ENCODE measurements around the gene TNRC18. TPM values are rescaled to one million over a fixed set of nuclear protein-coding genes. Genes with fewer than 3 reads are reported as not detected.

The TNRC18 gene
- polyA plus RNA-seq, 1 of the 3 experiments (the other 2 are of a cell fraction) = 34.4 TPM

DNA sequence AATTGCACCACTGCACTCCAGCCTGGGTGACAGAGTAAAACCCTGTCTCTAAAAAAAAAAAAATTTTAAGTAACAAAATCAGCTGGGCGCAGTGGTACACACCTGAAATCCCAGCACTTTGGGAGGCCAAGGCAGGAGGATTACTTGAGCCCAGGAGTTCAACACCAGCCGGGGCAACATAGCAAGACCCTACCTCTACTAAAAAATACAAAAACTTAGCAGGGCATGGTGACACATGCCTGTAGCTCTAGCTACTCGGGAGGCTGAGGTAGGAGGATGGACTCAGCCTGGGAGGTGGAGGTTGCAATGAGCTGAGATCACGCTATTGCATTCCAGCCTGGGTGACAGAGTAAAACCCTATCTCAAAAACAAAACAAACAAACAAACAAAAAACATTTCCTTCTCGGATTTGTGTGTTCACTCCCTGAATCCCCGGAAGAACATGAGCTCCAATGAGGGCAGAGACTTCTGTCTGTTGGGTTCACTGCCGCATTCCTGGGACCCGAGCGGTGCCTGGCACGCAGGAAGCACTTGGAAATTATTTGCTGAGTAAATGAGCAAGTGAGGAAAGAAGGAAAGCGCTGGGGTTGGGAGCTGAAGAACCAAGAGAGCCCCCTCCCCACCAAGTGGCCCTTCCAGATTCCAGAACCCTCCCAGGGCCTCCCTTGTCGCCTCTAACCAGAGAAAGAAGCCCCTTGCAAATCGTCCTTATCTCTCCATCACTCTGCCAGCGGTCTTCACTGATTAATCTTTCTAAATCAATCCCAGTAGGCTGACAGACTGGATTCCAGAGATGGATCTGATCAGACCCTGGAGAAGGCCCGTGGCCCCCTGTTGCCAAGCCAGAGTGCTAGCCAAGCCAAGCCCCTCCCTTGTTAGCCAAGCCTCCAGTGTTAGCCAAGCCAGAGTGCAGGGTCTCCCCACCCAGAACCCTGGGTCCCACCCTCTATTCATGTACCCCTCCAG, 6.2 kb downstream of the TNRC18 start:
- H3K36me3 ChIP-seq (replicated peaks in 1 of 2; ENCODE audit: control insufficient read depth in 1 of 2, insufficient read depth in 2 of 2, low read length in 1 of 2) = peaks cover 2 to 9% of the 10 kb centered on the region in 2 experiments
- H3K9me3 ChIP-seq = no peaks in the 10 kb centered on the region
- H3K9ac ChIP-seq = peak overlapping the region; percentile 100; the same call in 1 of the 2 replicates
- no peaks in the 10 kb centered on the region for H3K27me3 ChIP-seq (ENCODE audit: insufficient read depth)
- H3K9me2 ChIP-seq = no peaks in the 10 kb centered on the region
- H3K4me1 ChIP-seq (ENCODE audit: control insufficient read depth in 1 of 2, insufficient read depth in 2 of 2, low read depth in 1 of 2, low read length in 1 of 2) = peaks cover 22 to 25% of the 10 kb centered on the region in 2 experiments; a peak in 3 of 4 replicates
- peaks cover 80% of the 10 kb centered on the region for H4K20me1 ChIP-seq (ENCODE audit: insufficient read depth)
- ChIA-PET POLR2A (interaction anchor here (0.8 kb wide), 1 partner anchor 8 kb away, joined by 5 read pairs; no protein-coding TSS in a partner anchor), CTCF (interaction anchor here (1.2 to 2.5 kb wide), 5 partner anchors 9 to 177 kb away, joined by 3 to 8 read pairs (median 4); no protein-coding TSS in a partner anchor)
- peak overlapping the region; percentile 95 to 99 for H3K27ac ChIP-seq (ENCODE audit: low read depth in 2 of 2, low read length in 1 of 2)
- WGBS (ENCODE audit: low lambda C conversion rate) = 49% methylated on average over 15 of the region's 15 CpGs
- H3F3A ChIP-seq (replicated peaks; ENCODE audit: insufficient read depth) = peaks cover 17% of the 10 kb centered on the region
- H2AFZ ChIP-seq (ENCODE audit: low read depth) = no peak overlapping the region
- no peak for DNase-seq
- H3K4me3 ChIP-seq (ENCODE audit: low read depth in 2 of 2, low read length in 1 of 2) = peak overlapping the region in 1 of 2 experiments; percentile 98; a peak in 1 of 4 replicates
- peaks cover 100% of the 10 kb centered on the region for H3K79me2 ChIP-seq (ENCODE audit: insufficient read depth)
- H3K4me2 ChIP-seq = peak overlapping the region; percentile 100
- TF ChIP-seq, protein P1, sequence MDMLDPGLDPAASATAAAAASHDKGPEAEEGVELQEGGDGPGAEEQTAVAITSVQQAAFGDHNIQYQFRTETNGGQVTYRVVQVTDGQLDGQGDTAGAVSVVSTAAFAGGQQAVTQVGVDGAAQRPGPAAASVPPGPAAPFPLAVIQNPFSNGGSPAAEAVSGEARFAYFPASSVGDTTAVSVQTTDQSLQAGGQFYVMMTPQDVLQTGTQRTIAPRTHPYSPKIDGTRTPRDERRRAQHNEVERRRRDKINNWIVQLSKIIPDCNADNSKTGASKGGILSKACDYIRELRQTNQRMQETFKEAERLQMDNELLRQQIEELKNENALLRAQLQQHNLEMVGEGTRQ (IDR thresholded peaks at IDR 0.05; ENCODE audit: borderline replicate concordance, low read depth, low read length) = no peak
- TF ChIP-seq EZH2phosphoT487 (IDR thresholded peaks at IDR 0.05; ENCODE audit: borderline replicate concordance, low read depth) (no peak), CHD2 (IDR thresholded peaks at IDR 0.05; ENCODE audit: low read length, partially characterized antibody) (no peak), YY1 (IDR thresholded peaks at IDR 0.05; ENCODE audit: low read depth) (no peak), FOXM1 (IDR thresholded peaks at IDR 0.05; ENCODE audit: low read depth) (no peak), RXRA (IDR thresholded peaks at IDR 0.05; ENCODE audit: borderline replicate concordance, low read depth) (no peak), JUND (IDR thresholded peaks at IDR 0.05) (peak; percentile 41; the same call in 1 of the 2 replicates), MXI1 (IDR thresholded peaks at IDR 0.05; ENCODE audit: low read depth, low read length) (no peak), NRF1 (IDR thresholded peaks at IDR 0.05; ENCODE audit: low read depth, low read length) (no peak), RAD21 (IDR thresholded peaks at IDR 0.05; ENCODE audit: low read length) (no peak), GATA2 (CRISPR knock-in tag; IDR thresholded peaks at IDR 0.05) (peak; percentile 33; the same call in 1 of the 2 replicates), MEF2A (IDR thresholded peaks at IDR 0.05; ENCODE audit: borderline replicate concordance, low read depth) (no peak), RCOR1 (IDR thresholded peaks at IDR 0.05; ENCODE audit: low read length) (no peak), TCF12 (IDR thresholded peaks at IDR 0.05) (peak; percentile 46; the same call in 1 of the 2 replicates), POLR2AphosphoS5 (IDR thresholded peaks at IDR 0.05; ENCODE audit: low read depth, low read length) (no peak), EP300 (IDR thresholded peaks at IDR 0.05; ENCODE audit: borderline replicate concordance in 1 of 2, low read depth in 1 of 2, low read length in 1 of 2) (no peak; a peak in 2 of 4 replicates), FOSL2 (IDR thresholded peaks at IDR 0.05; ENCODE audit: borderline replicate concordance, low read depth) (no peak), ELF1 (IDR thresholded peaks at IDR 0.05) (no peak; the same call in 1 of the 2 replicates), NFIC (IDR thresholded peaks at IDR 0.05; ENCODE audit: borderline replicate concordance) (peak; percentile 49; the same call in 1 of the 2 replicates), RFX5 (IDR thresholded peaks at IDR 0.05; ENCODE audit: low read length) (no peak), FOXJ3 (CRISPR knock-in tag; IDR thresholded peaks at IDR 0.05) (no peak), SMC3 (IDR thresholded peaks at IDR 0.05; ENCODE audit: low read depth, low read length) (no peak), SIN3A (IDR thresholded peaks at IDR 0.05; ENCODE audit: borderline replicate concordance, low read depth, low read length) (no peak; the same call in 1 of the 2 replicates)
- TF ChIP-seq, protein P2, sequence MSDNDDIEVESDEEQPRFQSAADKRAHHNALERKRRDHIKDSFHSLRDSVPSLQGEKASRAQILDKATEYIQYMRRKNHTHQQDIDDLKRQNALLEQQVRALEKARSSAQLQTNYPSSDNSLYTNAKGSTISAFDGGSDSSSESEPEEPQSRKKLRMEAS (IDR thresholded peaks at IDR 0.05; ENCODE audit: low read depth) = 0 out of 2 replicates have a peak, but pooled peaks have one; percentile 19
- TF ChIP-seq, protein P3, sequence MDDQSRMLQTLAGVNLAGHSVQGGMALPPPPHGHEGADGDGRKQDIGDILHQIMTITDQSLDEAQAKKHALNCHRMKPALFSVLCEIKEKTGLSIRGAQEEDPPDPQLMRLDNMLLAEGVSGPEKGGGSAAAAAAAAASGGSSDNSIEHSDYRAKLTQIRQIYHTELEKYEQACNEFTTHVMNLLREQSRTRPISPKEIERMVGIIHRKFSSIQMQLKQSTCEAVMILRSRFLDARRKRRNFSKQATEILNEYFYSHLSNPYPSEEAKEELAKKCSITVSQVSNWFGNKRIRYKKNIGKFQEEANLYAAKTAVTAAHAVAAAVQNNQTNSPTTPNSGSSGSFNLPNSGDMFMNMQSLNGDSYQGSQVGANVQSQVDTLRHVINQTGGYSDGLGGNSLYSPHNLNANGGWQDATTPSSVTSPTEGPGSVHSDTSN (IDR thresholded peaks at IDR 0.05) = peak; percentile 89
- TF ChIP-seq, protein P4, sequence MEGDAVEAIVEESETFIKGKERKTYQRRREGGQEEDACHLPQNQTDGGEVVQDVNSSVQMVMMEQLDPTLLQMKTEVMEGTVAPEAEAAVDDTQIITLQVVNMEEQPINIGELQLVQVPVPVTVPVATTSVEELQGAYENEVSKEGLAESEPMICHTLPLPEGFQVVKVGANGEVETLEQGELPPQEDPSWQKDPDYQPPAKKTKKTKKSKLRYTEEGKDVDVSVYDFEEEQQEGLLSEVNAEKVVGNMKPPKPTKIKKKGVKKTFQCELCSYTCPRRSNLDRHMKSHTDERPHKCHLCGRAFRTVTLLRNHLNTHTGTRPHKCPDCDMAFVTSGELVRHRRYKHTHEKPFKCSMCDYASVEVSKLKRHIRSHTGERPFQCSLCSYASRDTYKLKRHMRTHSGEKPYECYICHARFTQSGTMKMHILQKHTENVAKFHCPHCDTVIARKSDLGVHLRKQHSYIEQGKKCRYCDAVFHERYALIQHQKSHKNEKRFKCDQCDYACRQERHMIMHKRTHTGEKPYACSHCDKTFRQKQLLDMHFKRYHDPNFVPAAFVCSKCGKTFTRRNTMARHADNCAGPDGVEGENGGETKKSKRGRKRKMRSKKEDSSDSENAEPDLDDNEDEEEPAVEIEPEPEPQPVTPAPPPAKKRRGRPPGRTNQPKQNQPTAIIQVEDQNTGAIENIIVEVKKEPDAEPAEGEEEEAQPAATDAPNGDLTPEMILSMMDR (IDR thresholded peaks at IDR 0.05) = no peak
- TF ChIP-seq, protein P5, sequence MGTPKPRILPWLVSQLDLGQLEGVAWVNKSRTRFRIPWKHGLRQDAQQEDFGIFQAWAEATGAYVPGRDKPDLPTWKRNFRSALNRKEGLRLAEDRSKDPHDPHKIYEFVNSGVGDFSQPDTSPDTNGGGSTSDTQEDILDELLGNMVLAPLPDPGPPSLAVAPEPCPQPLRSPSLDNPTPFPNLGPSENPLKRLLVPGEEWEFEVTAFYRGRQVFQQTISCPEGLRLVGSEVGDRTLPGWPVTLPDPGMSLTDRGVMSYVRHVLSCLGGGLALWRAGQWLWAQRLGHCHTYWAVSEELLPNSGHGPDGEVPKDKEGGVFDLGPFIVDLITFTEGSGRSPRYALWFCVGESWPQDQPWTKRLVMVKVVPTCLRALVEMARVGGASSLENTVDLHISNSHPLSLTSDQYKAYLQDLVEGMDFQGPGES (IDR thresholded peaks at IDR 0.05; ENCODE audit: low read depth, low read length) = no peak
- TF ChIP-seq, protein P6, sequence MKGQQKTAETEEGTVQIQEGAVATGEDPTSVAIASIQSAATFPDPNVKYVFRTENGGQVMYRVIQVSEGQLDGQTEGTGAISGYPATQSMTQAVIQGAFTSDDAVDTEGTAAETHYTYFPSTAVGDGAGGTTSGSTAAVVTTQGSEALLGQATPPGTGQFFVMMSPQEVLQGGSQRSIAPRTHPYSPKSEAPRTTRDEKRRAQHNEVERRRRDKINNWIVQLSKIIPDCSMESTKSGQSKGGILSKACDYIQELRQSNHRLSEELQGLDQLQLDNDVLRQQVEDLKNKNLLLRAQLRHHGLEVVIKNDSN (IDR thresholded peaks at IDR 0.05; ENCODE audit: borderline replicate concordance, low read depth) = no peak

Data from SK-N-SH (cell line).